Activated T-helper 1 cell treated with Interleukin-2 at 50 U/mL for 16 hours (primary cell): ENCODE data around the gene SPOCK3.
"Not testable (repeated sequence)": the region's sequence is repeated elsewhere in the genome, so short reads cannot be mapped to it uniquely, and the experiment has no call there.

Experiments used
- DNase-seq: peaks from one replicate; pipeline ENCODE4 v3.0.0-alpha.2; 2020; ENCODE audit warnings: low read depth

SPOCK3 gene

GRCh38 chr4:167035390-167035789, 198.9 kb downstream of the SPOCK3 start:
- no peak for DNase-seq

- DNase-seq = no peak
Observed at GRCh38 chr4:167034983-167035382, 199.3 kb downstream of the SPOCK3 start.

- no peak for DNase-seq
Observed at GRCh38 chr4:167032871-167033270, 201.4 kb downstream of the SPOCK3 start.

GRCh38 chr4:167031534-167032156, 202.6 kb downstream of the SPOCK3 start:
- DNase-seq = no peak

- no peak for DNase-seq
Observed at GRCh38 chr4:167028976-167029375, 205.3 kb downstream of the SPOCK3 start.

- DNase-seq = no peak
Observed at GRCh38 chr4:167025670-167026069, 208.6 kb downstream of the SPOCK3 start.

- no peak for DNase-seq
Observed at GRCh38 chr4:167023364-167023925, 210.8 kb downstream of the SPOCK3 start.

GRCh38 chr4:167021545-167022155, 212.6 kb downstream of the SPOCK3 start:
- DNase-seq = peak; percentile 1

- no peak for DNase-seq
Observed at GRCh38 chr4:167020410-167020809, 213.9 kb downstream of the SPOCK3 start.

GRCh38 chr4:167014944-167015343, 219.3 kb downstream of the SPOCK3 start:
- no peak for DNase-seq

- no peak for DNase-seq
Observed at GRCh38 chr4:167003326-167003725, 231.0 kb downstream of the SPOCK3 start.

- no peak for DNase-seq
Observed at GRCh38 chr4:167000141-167000852, 234.0 kb downstream of the SPOCK3 start.

GRCh38 chr4:166996216-166996615, 238.1 kb downstream of the SPOCK3 start:
- DNase-seq = no peak

- no peak for DNase-seq
Observed at GRCh38 chr4:166994686-166995085, 239.6 kb downstream of the SPOCK3 start.

GRCh38 chr4:166991006-166991561, 243.2 kb downstream of the SPOCK3 start:
- no peak for DNase-seq

GRCh38 chr4:166989886-166990285, 244.4 kb downstream of the SPOCK3 start:
- no peak for DNase-seq

GRCh38 chr4:166987026-166987425, 247.3 kb downstream of the SPOCK3 start:
- no peak for DNase-seq

GRCh38 chr4:166981847-166982246, 252.4 kb downstream of the SPOCK3 start:
- DNase-seq = no peak

- no peak for DNase-seq
Observed at GRCh38 chr4:166980419-166980818, 253.9 kb downstream of the SPOCK3 start.

GRCh38 chr4:166977596-166977995, 256.7 kb downstream of the SPOCK3 start:
- no peak for DNase-seq

- DNase-seq = no peak
Observed at GRCh38 chr4:166972071-166972470, 262.2 kb downstream of the SPOCK3 start.

GRCh38 chr4:166968219-166968618, 266.1 kb downstream of the SPOCK3 start:
- not testable (repeated sequence) for DNase-seq

- DNase-seq = no peak
Observed at GRCh38 chr4:166965562-166965961, 268.7 kb downstream of the SPOCK3 start.
